BE2C (cell line): ENCODE results near the gene ECHDC1.
A peak's percentile ranks its signal among the peaks of the same experiment; 100 is the strongest.

ENCODE experiments used
- DNase-seq: peaks from one replicate; pipeline ENCODE4 v3.0.0-alpha.2; 2020
- H3K27me3 ChIP-seq: fragments of 250-450 bp; sonication (Bioruptor Pico); 2 replicates; pipeline ENCODE4 v1.5.1; 2020; ENCODE audit warnings: mild to moderate bottlenecking
- H3K36me3 ChIP-seq: fragments of 250-450 bp; sonication (Bioruptor Pico); 2 replicates; pipeline ENCODE4 v1.5.1; 2020; ENCODE audit warnings: mild to moderate bottlenecking
- H3K4me1 ChIP-seq: fragments of 250-450 bp; sonication (Bioruptor Pico); 2 replicates; pipeline ENCODE4 v1.5.1; 2020
- H3K4me3 ChIP-seq: 2 replicates; pipeline ENCODE4 v1.5.1; 2011; ENCODE audit warnings: low read depth, low read length
- H3K9me3 ChIP-seq: fragments of 250-450 bp; sonication (Bioruptor Pico); 2 replicates; pipeline ENCODE4 v1.5.1; 2020
- CTCF ChIP-seq: IDR thresholded peaks from 2 replicates; pipeline ENCODE4 v1.5.1; 2012; ENCODE audit warnings: mild to moderate bottlenecking, low read depth, low read length

ECHDC1 gene

GRCh38 chr6:127343809-127344659 is 625 bp upstream of the ECHDC1 start:
- Histone ChIP-seq H3K36me3 (no peaks in the 10 kb centered on the region; the same call in 1 of the 2 replicates), H3K4me1 (peaks cover 5% of the 10 kb centered on the region), H3K27me3 (no peaks in the 10 kb centered on the region), H3K9me3 (no peaks in the 10 kb centered on the region), H3K4me3 (peak overlapping the region; percentile 79)
- no peak for TF ChIP-seq CTCF
- no peak for DNase-seq

- Histone ChIP-seq H3K9me3 (no peaks in the 10 kb centered on the region), H3K27me3 (no peaks in the 10 kb centered on the region), H3K36me3 (no peaks in the 10 kb centered on the region; the same call in 1 of the 2 replicates), H3K4me1 (peaks cover 5% of the 10 kb centered on the region), H3K4me3 (peak overlapping the region; percentile 79)
- no peak for DNase-seq
- TF ChIP-seq CTCF, result no peak
These were observed 988 bp downstream of the ECHDC1 start for GRCh38 chr6:127342296-127342945.

DNA sequence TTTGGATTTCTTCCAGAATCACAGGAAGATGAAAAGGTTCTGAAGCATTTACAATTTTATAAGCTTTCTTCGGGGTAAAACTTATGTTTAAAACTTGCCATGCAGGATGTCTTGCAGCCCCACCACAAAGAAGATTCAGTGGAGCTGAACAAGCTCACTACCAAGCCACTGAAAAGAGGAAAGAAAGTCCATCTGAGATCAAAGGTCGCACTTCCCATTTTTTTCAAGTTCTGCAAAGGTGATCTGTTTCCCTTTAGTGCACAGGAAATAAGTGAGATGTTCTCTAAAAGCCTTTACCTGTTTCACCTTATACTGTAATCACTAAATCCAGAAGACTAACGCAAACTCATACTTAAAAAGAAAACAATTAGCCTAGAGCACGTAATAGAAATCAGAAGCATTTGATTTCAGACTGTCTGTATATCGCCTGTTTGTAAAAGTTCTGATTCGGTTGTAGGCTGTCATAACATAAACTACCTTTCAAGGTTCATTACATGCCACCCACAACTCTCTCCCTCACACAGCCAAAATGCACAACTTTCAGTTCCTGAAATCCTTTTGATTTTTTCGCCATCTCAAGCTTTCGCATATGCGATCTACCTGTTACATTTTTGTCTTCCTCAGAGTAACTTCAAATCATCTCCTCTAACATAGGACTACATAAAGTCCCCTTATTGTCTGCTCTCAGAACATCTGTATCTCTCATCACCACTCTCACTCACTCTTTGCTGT is 1.8 kb downstream of the ECHDC1 start:
- Histone ChIP-seq H3K4me1 (peaks cover 5% of the 10 kb centered on the region), H3K36me3 (no peaks in the 10 kb centered on the region; the same call in 1 of the 2 replicates), H3K9me3 (no peaks in the 10 kb centered on the region), H3K27me3 (no peaks in the 10 kb centered on the region), H3K4me3 (peak overlapping the region; percentile 79)
- TF ChIP-seq CTCF, result no peak
- no peak for DNase-seq

DNA sequence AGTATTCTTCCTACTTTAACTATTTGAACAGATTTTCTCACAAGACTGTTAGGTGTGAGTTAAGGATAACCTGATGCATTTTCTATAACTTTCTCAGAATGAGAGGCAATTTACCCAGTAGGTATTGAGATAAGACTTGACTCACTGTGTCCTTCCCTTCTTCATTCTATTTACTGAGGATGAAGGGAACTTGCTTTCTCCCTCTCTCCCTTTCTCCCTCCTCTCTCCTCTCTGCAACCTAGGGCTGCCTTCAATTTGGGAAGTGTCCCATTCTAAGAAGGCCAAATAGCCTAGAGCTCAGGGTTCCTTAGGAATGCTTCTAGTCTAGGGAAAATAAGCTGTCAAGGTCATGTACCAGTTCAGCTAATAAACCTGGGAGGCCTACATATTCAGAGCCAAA is 3.2 kb downstream of the ECHDC1 start:
- no peaks in the 10 kb centered on the region for H3K27me3 ChIP-seq
- H3K4me3 ChIP-seq, result no peak overlapping the region
- H3K9me3 ChIP-seq, result no peaks in the 10 kb centered on the region
- H3K4me1 ChIP-seq, result peaks cover 5% of the 10 kb centered on the region
- no peak for TF ChIP-seq CTCF
- H3K36me3 ChIP-seq, result no peaks in the 10 kb centered on the region; the same call in 1 of the 2 replicates
- no peak for DNase-seq

DNA sequence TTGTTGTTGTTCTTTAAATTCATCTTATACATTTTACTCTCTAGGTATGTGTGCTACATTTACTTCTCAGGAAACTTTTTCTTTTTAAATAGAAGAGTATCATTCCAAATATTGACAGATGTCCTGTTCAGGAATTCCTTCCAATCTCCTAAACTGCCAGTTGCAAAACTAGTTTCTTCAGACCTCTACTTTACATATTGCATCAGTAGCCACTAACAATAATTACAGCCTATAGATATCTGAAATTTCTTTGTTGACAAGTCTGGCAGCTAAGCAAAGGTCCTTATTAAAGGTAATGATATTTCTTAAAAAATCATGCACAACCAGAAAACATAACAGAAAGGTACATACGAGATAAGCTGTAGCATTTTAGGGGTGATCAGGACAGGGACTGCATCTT is 4.5 kb downstream of the ECHDC1 start:
- Histone ChIP-seq H3K27me3 (no peaks in the 10 kb centered on the region), H3K9me3 (no peaks in the 10 kb centered on the region), H3K4me3 (no peak overlapping the region), H3K36me3 (no peaks in the 10 kb centered on the region; the same call in 1 of the 2 replicates), H3K4me1 (peaks cover 5% of the 10 kb centered on the region)
- DNase-seq, result no peak
- no peak for TF ChIP-seq CTCF
